ENCODE results near the gene FSTL5. TPM values are rescaled to one million over a fixed set of nuclear protein-coding genes. Genes with fewer than 3 reads are reported as not detected.
A peak's percentile ranks its signal among the peaks of the same experiment; 100 is the strongest.
"Not testable (repeated sequence)": the region's sequence is repeated elsewhere in the genome, so short reads cannot be mapped to it uniquely, and the experiment has no call there.

Gene FSTL5
- total RNA-seq, 2 donors from 2014 or later, result not detected

GRCh38 chr4:161817914-161818313, 345.9 kb downstream of the FSTL5 start:
- Mint-ChIP-seq H3K4me1 (ENCODE audit: low read depth in 2 of 2) (no peaks in the 10 kb centered on the region), H3K27ac (no peak overlapping the region), H3K36me3 (no peaks in the 10 kb centered on the region), H3K27me3 (no peaks in the 10 kb centered on the region), H3K9me3 (peaks cover 9% of the 10 kb centered on the region), H3K4me3 (no peak overlapping the region)
- ATAC-seq (no peak), DNase-seq (ENCODE audit: low spot score) (no peak)

- H3K9me3 Mint-ChIP-seq, result peaks cover 9% of the 10 kb centered on the region
- no peaks in the 10 kb centered on the region for H3K27me3 Mint-ChIP-seq
- H3K27ac Mint-ChIP-seq, result no peak overlapping the region
- no peaks in the 10 kb centered on the region for H3K36me3 Mint-ChIP-seq
- H3K4me3 Mint-ChIP-seq, result no peak overlapping the region
- ATAC-seq (no peak), DNase-seq (ENCODE audit: low spot score) (no peak)
- H3K4me1 Mint-ChIP-seq (ENCODE audit: low read depth in 2 of 2), result no peaks in the 10 kb centered on the region
These were observed 346.8 kb downstream of the FSTL5 start for GRCh38 chr4:161816958-161817357.

- no peak for ATAC-seq
- no peak overlapping the region for H3K4me3 Mint-ChIP-seq
- DNase-seq (ENCODE audit: low spot score), result no peak
- no peak overlapping the region for H3K27ac Mint-ChIP-seq
- no peaks in the 10 kb centered on the region for H3K36me3 Mint-ChIP-seq
- no peaks in the 10 kb centered on the region for H3K4me1 Mint-ChIP-seq (ENCODE audit: low read depth in 2 of 2)
- H3K27me3 Mint-ChIP-seq, result no peaks in the 10 kb centered on the region
- peaks cover 12% of the 10 kb centered on the region for H3K9me3 Mint-ChIP-seq
These were observed 348.0 kb downstream of the FSTL5 start for GRCh38 chr4:161815841-161816240.

- ATAC-seq, result no peak
- DNase-seq (ENCODE audit: low spot score), result no peak
- peaks cover 10% of the 10 kb centered on the region for H3K9me3 Mint-ChIP-seq
- no peaks in the 10 kb centered on the region for H3K36me3 Mint-ChIP-seq
- no peaks in the 10 kb centered on the region for H3K4me1 Mint-ChIP-seq (ENCODE audit: low read depth in 2 of 2)
- no peaks in the 10 kb centered on the region for H3K27me3 Mint-ChIP-seq
- H3K27ac Mint-ChIP-seq, result no peak overlapping the region
- no peak overlapping the region for H3K4me3 Mint-ChIP-seq
These were observed 349.9 kb downstream of the FSTL5 start for GRCh38 chr4:161813889-161814288.

DNA sequence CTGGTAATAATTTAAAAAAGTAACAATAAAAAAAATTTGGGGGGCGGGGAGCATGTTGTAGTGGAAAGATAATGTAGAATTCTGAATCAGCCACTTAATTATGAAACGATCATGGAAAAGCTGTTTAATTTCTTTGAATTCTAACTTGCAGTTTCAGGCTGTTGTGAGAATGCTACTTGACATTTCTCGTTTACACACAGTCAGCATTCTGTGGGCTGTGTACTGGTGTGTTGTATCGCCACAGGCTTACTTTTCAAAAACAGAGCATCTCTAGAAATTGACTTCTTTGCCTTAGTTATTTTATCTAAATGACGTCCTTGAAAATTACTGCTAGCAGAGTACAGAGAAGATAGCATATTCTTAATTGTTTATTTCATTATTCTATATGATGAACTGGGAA, 350.4 kb downstream of the FSTL5 start:
- H3K36me3 Mint-ChIP-seq, result no peaks in the 10 kb centered on the region
- H3K27ac Mint-ChIP-seq, result no peak overlapping the region
- H3K27me3 Mint-ChIP-seq, result no peaks in the 10 kb centered on the region
- peaks cover 10% of the 10 kb centered on the region for H3K9me3 Mint-ChIP-seq
- ATAC-seq, result no peak
- DNase-seq (ENCODE audit: low spot score), result no peak
- H3K4me1 Mint-ChIP-seq (ENCODE audit: low read depth in 2 of 2), result no peaks in the 10 kb centered on the region
- no peak overlapping the region for H3K4me3 Mint-ChIP-seq

- Mint-ChIP-seq H3K27ac (no peak overlapping the region), H3K36me3 (peaks cover 6% of the 10 kb centered on the region), H3K4me3 (no peak overlapping the region), H3K27me3 (no peaks in the 10 kb centered on the region), H3K4me1 (ENCODE audit: low read depth in 2 of 2) (no peaks in the 10 kb centered on the region), H3K9me3 (peaks cover 7% of the 10 kb centered on the region)
- DNase-seq (ENCODE audit: low spot score) (no peak), ATAC-seq (no peak)
These were observed 360.6 kb downstream of the FSTL5 start for GRCh38 chr4:161803171-161803570.

DNA sequence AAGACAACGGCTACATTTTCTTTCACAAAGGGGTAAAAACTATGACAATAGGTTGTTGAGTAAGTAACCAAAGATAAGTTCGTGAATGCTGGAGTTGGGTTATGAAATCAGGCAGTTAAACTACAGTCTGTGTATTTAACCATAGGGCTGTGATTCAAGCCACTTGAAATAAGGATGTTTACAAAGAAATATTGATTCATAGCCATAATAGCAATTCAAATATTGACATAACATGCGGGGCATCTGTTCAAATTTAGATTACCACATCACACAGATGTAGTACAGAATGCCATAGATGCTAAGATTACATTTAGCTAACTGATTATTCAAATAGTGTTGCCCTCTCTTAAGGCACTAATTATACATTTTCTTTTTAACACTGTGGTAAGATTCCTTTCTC, 364.1 kb downstream of the FSTL5 start:
- Mint-ChIP-seq H3K9me3 (no peaks in the 10 kb centered on the region), H3K27ac (no peak overlapping the region), H3K36me3 (no peaks in the 10 kb centered on the region), H3K4me1 (ENCODE audit: low read depth in 2 of 2) (no peaks in the 10 kb centered on the region), H3K27me3 (no peaks in the 10 kb centered on the region), H3K4me3 (no peak overlapping the region)
- no peak for ATAC-seq
- DNase-seq (ENCODE audit: low spot score), result no peak

DNA sequence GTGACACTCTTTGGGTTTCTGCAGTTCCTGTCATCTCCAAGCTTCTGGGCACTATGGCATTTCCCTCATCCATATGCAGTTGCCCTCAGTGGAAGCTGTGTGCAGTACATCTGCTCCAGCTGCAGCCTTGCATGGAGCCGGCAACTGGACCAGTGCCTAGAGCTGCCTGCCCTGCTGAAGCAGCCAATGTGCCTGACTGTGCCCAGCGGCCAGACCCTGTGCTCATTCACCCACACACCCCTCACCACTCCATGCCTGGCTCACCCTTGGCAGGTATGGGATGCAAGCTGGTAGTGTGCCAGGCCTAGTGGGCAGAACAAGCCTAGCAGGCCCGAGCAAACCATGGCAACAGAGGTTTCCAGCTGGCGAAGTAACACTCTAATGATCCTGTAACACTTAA, 370.8 kb downstream of the FSTL5 start:
- no peaks in the 10 kb centered on the region for H3K27me3 Mint-ChIP-seq
- ATAC-seq (no peak), DNase-seq (ENCODE audit: low spot score) (no peak)
- no peak overlapping the region for H3K27ac Mint-ChIP-seq
- H3K36me3 Mint-ChIP-seq, result no peaks in the 10 kb centered on the region
- H3K9me3 Mint-ChIP-seq, result peaks cover 3% of the 10 kb centered on the region
- H3K4me3 Mint-ChIP-seq, result no peak overlapping the region
- no peaks in the 10 kb centered on the region for H3K4me1 Mint-ChIP-seq (ENCODE audit: low read depth in 2 of 2)

DNA sequence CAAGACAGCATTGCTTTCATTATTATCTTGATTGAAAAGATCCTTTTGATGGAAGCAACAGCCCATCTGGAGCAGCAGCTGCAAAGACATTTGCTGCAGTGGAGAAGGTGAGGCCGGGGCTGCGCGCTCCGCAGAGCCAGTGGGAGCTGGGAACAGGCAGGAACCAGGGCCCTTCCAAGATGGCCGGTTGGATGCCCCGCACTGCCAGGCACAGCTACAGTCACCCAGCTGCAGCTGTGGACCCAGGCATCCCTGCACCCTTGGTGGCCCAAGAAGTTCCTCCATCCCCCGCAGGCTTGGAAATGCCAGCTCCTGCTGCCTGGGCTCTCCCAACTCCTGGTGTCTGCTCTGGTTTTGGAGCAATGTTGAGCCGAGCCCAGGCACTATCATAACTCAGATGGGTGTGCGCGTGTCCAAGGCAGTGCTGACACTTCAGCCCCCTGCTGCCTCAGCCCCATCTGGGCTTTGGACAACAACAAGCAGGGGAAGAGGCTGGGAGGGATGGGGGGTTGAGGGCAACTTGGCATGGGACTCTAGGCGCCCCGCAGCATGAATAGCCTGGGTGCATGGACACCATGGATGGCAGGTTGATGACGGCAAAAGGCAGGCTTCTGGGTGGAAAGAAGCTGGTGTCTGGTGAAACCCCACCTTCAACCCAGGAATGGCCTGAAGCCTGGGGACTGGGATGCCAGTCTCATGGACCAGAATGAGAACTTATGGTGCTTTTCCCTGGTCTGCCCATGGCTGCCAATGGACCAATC, 371.8 kb downstream of the FSTL5 start:
- no peaks in the 10 kb centered on the region for H3K36me3 Mint-ChIP-seq
- H3K27ac Mint-ChIP-seq, result no peak overlapping the region
- no peaks in the 10 kb centered on the region for H3K4me1 Mint-ChIP-seq (ENCODE audit: low read depth in 2 of 2)
- ATAC-seq, result peak in 1 of 2 donors; percentile 20
- H3K4me3 Mint-ChIP-seq, result no peak overlapping the region
- H3K9me3 Mint-ChIP-seq, result peaks cover 3% of the 10 kb centered on the region
- no peaks in the 10 kb centered on the region for H3K27me3 Mint-ChIP-seq
- no peak for DNase-seq (ENCODE audit: low spot score)

- peaks cover 17% of the 10 kb centered on the region for H3K9me3 Mint-ChIP-seq
- no peak for ATAC-seq
- peaks cover 4% of the 10 kb centered on the region for H3K36me3 Mint-ChIP-seq
- no peak overlapping the region for H3K27ac Mint-ChIP-seq
- H3K27me3 Mint-ChIP-seq, result no peaks in the 10 kb centered on the region
- no peak for DNase-seq (ENCODE audit: low spot score)
- H3K4me3 Mint-ChIP-seq, result no peak overlapping the region
- no peaks in the 10 kb centered on the region for H3K4me1 Mint-ChIP-seq (ENCODE audit: low read depth in 2 of 2)
These were observed 396.7 kb downstream of the FSTL5 start for GRCh38 chr4:161767116-161767515.

DNA sequence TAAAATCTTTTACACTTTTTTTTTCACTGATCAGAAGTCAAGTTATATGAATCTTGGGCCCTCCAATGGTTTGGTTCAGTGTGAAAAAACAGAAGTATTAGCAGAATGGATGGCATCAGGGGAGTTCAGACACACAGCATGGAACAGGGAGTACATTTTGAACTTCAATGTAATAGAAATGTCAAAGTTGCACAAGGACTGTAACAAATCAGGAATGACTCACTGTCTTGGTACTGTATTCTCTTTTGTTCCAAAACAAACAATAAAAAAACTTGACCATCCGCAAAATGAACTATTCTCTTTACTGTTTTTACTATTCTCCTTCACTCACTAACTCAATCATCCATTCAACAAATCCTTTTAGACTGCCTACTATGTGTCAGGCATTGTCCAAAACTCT, 401.0 kb downstream of the FSTL5 start:
- peaks cover 4% of the 10 kb centered on the region for H3K36me3 Mint-ChIP-seq
- ATAC-seq (no peak), DNase-seq (ENCODE audit: low spot score) (no peak)
- no peak overlapping the region for H3K27ac Mint-ChIP-seq
- no peaks in the 10 kb centered on the region for H3K4me1 Mint-ChIP-seq (ENCODE audit: low read depth in 2 of 2)
- H3K9me3 Mint-ChIP-seq, result peaks cover 14% of the 10 kb centered on the region
- no peak overlapping the region for H3K4me3 Mint-ChIP-seq
- H3K27me3 Mint-ChIP-seq, result no peaks in the 10 kb centered on the region

- Mint-ChIP-seq H3K4me3 (no peak overlapping the region), H3K4me1 (ENCODE audit: low read depth in 2 of 2) (no peaks in the 10 kb centered on the region), H3K36me3 (no peaks in the 10 kb centered on the region), H3K9me3 (peaks cover 8% of the 10 kb centered on the region), H3K27me3 (no peaks in the 10 kb centered on the region), H3K27ac (no peak overlapping the region)
- DNase-seq (ENCODE audit: low spot score) (no peak), ATAC-seq (no peak)
These were observed 403.8 kb downstream of the FSTL5 start for GRCh38 chr4:161760008-161760407.

- not testable (repeated sequence) for H3K9me3 Mint-ChIP-seq; DNase-seq (ENCODE audit: low spot score); H3K27ac Mint-ChIP-seq; H3K36me3 Mint-ChIP-seq; H3K4me1 Mint-ChIP-seq (ENCODE audit: low read depth in 2 of 2); H3K4me3 Mint-ChIP-seq; ATAC-seq; H3K27me3 Mint-ChIP-seq
These were observed 405.4 kb downstream of the FSTL5 start for GRCh38 chr4:161758412-161758811.

DNA sequence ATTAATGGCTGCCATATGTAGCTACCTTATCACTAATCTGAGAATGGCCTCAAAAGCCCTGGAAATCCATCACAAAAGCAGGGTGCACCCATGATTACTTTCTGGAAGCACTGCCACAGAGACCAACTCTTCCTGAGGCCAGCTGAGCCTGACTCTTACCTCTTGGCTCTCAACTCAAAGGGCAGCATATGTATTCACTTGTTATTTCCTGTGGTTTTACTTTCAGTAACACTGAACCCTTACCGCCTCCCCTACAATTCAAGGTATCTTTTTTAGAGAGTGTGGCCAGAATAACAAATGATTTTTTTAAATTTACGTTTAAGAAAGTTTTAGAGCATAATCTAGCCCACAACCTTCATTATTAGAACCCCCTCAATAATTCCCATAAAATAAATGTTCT, 434.9 kb downstream of the FSTL5 start:
- Mint-ChIP-seq H3K4me3 (no peak overlapping the region), H3K36me3 (no peaks in the 10 kb centered on the region), H3K9me3 (peaks cover 19% of the 10 kb centered on the region), H3K27me3 (no peaks in the 10 kb centered on the region), H3K4me1 (ENCODE audit: low read depth in 2 of 2) (no peaks in the 10 kb centered on the region), H3K27ac (no peak overlapping the region)
- ATAC-seq (no peak), DNase-seq (ENCODE audit: low spot score) (no peak)

DNA sequence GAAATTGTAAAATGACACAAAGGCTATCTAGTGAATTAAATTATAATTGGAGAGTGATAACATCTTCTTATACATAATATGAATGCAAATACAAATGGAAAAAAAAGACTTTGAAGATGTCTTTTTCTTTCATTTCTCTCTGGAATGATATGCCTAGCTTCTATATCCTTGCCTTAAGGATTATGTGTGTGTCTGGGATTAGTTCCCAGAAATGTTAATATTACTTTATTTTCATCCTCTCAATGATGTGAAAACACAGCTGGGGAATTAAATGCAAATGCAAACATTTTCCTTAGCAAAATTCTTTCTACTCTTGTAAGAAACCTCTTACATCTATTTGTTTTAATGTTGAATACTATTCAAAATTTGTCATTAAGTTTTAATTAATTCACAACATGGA, 441.9 kb downstream of the FSTL5 start:
- H3K4me3 Mint-ChIP-seq, result no peak overlapping the region
- H3K4me1 Mint-ChIP-seq (ENCODE audit: low read depth in 2 of 2), result no peaks in the 10 kb centered on the region
- ATAC-seq (no peak), DNase-seq (ENCODE audit: low spot score) (no peak)
- H3K27ac Mint-ChIP-seq, result no peak overlapping the region
- peaks cover 10% of the 10 kb centered on the region for H3K9me3 Mint-ChIP-seq
- no peaks in the 10 kb centered on the region for H3K27me3 Mint-ChIP-seq
- peaks cover 9% of the 10 kb centered on the region for H3K36me3 Mint-ChIP-seq
